Astrocyte (in vitro differentiated cells and primary cell): Measurements from ENCODE around the gene DEFB113. TPM values are rescaled to one million over a fixed set of nuclear protein-coding genes. Genes with fewer than 3 reads are reported as not detected.

Experiments used
- DNase-seq: peaks from one replicate; pipeline ENCODE4 v3.0.0-alpha.2; 2010; ENCODE audit warnings: low read depth
- FAIRE-seq: peaks from 2 replicates; lab custom pipeline; 2011; peaks lifted over from hg19 to GRCh38; lab: Jason Lieb, UNC
- H2AFZ ChIP-seq: 2 replicates; pipeline ENCODE4 v1.6.0; 2012; ENCODE audit warnings: low read depth, low read length, inconsistent platforms
- H3K27ac ChIP-seq: 2 replicates; pipeline ENCODE4 v1.5.1; 2011; ENCODE audit warnings: low read depth, low read length, inconsistent platforms
- H3K27me3 ChIP-seq: 2 replicates; pipeline ENCODE4 v1.6.0; 2011; ENCODE audit warnings: low read length, inconsistent platforms; ENCODE audit not compliant: insufficient read depth
- H3K36me3 ChIP-seq: 2 replicates; pipeline ENCODE4 v1.5.1; 2011; ENCODE audit warnings: low read length, inconsistent platforms; ENCODE audit not compliant: insufficient read depth
- H3K4me1 ChIP-seq: 2 replicates; pipeline ENCODE4 v1.5.1; 2011; ENCODE audit warnings: low read length, inconsistent platforms; ENCODE audit not compliant: insufficient read depth
- H3K4me2 ChIP-seq: 2 replicates; pipeline ENCODE4 v1.6.0; 2012; ENCODE audit warnings: low read length, inconsistent platforms
- H3K4me3 ChIP-seq: 2 replicates; pipeline ENCODE4 v1.5.1; 2011; ENCODE audit warnings: low read depth, mild to moderate bottlenecking, low read length, inconsistent platforms; ENCODE audit not compliant: insufficient read depth
- H3K79me2 ChIP-seq: 2 replicates; pipeline ENCODE4 v1.6.0; 2012; ENCODE audit warnings: mild to moderate bottlenecking, low read length, inconsistent platforms; ENCODE audit not compliant: insufficient read depth
- H3K9ac ChIP-seq: 2 replicates; pipeline ENCODE4 v1.6.0; 2012; ENCODE audit warnings: mild to moderate bottlenecking, low read length, inconsistent platforms
- H3K9me3 ChIP-seq: 2 replicates; pipeline ENCODE4 v1.5.1; 2012; ENCODE audit warnings: low read depth, mild to moderate bottlenecking, low read length, inconsistent platforms; ENCODE audit not compliant: insufficient read depth
- H4K20me1 ChIP-seq: 2 replicates; pipeline ENCODE4 v1.6.0; 2012; ENCODE audit warnings: low read length, inconsistent platforms; ENCODE audit not compliant: insufficient read depth
- H3K27ac Mint-ChIP-seq: one replicate; pipeline ENCODE4 v1.8.0; 2021; ENCODE audit warnings: mild to moderate bottlenecking, mixed read lengths; ENCODE audit not compliant: unreplicated experiment
- H3K27me3 Mint-ChIP-seq: one replicate; pipeline ENCODE4 v1.8.0; 2021; ENCODE audit warnings: low read depth, mixed read lengths; ENCODE audit not compliant: unreplicated experiment
- H3K36me3 Mint-ChIP-seq: one replicate; pipeline ENCODE4 v1.8.0; 2021; ENCODE audit warnings: low read depth, mixed read lengths; ENCODE audit not compliant: unreplicated experiment
- H3K4me1 Mint-ChIP-seq: one replicate; pipeline ENCODE4 v1.8.0; 2021; ENCODE audit warnings: low read depth, mixed read lengths; ENCODE audit not compliant: unreplicated experiment
- H3K4me3 Mint-ChIP-seq: one replicate; pipeline ENCODE4 v1.8.0; 2021; ENCODE audit warnings: mild to moderate bottlenecking, moderate library complexity, mixed read lengths; ENCODE audit not compliant: unreplicated experiment
- H3K9me3 Mint-ChIP-seq: one replicate; pipeline ENCODE4 v1.8.0; 2021; ENCODE audit warnings: mild to moderate bottlenecking, mixed read lengths; ENCODE audit not compliant: unreplicated experiment
- CTCF ChIP-seq: IDR thresholded peaks from 2 replicates; pipeline ENCODE4 v1.5.1; 2011; ENCODE audit warnings: low read depth, mild to moderate bottlenecking, inconsistent platforms, low read length, moderate library complexity; ENCODE audit not compliant: insufficient read depth
- EZH2 ChIP-seq: IDR thresholded peaks from 2 replicates; pipeline ENCODE4 v1.6.1; 2012; ENCODE audit warnings: mild to moderate bottlenecking, low read length, inconsistent platforms; ENCODE audit not compliant: insufficient read depth
- total RNA-seq: library from RNA; stranded (reverse); gene quantifications from 2 replicates; pipeline ENCODE4 v1.2.1, GENCODE V29; 2021

The DEFB113 gene
- total RNA-seq, 1 donor from 2014 or later, result not detected

- Histone ChIP-seq H3K9me3 (no peaks in the 10 kb centered on the region), H3K27ac (no peak overlapping the region), H3K27me3 (no peaks in the 10 kb centered on the region), H3K4me1 (no peaks in the 10 kb centered on the region), H4K20me1 (no peaks in the 10 kb centered on the region), H3K36me3 (no peaks in the 10 kb centered on the region), H3K79me2 (no peaks in the 10 kb centered on the region), H3K4me3 (no peak overlapping the region), H3K4me2 (no peak overlapping the region), H2AFZ (no peak overlapping the region), H3K9ac (no peak overlapping the region)
- H3K4me1 Mint-ChIP-seq, result no peaks in the 10 kb centered on the region
- FAIRE-seq (no peak), DNase-seq (no peak)
- no peak overlapping the region for H3K4me3 Mint-ChIP-seq
- no peaks in the 10 kb centered on the region for H3K9me3 Mint-ChIP-seq
- H3K27me3 Mint-ChIP-seq, result no peaks in the 10 kb centered on the region
- no peak overlapping the region for H3K27ac Mint-ChIP-seq
- H3K36me3 Mint-ChIP-seq, result no peaks in the 10 kb centered on the region
- no peak for TF ChIP-seq EZH2
- TF ChIP-seq CTCF, result no peak
Measured at GRCh38 chr6:49995278-49995677, 25.9 kb upstream of the DEFB113 start.

- Histone ChIP-seq H2AFZ (no peak overlapping the region), H3K4me1 (no peaks in the 10 kb centered on the region), H3K36me3 (no peaks in the 10 kb centered on the region), H3K9me3 (peaks cover 3% of the 10 kb centered on the region), H3K79me2 (no peaks in the 10 kb centered on the region), H3K27ac (no peak overlapping the region), H3K9ac (no peak overlapping the region), H3K27me3 (no peaks in the 10 kb centered on the region), H4K20me1 (no peaks in the 10 kb centered on the region), H3K4me2 (no peak overlapping the region), H3K4me3 (no peak overlapping the region)
- no peak for TF ChIP-seq CTCF
- TF ChIP-seq EZH2, result no peak
- Mint-ChIP-seq H3K4me1 (no peaks in the 10 kb centered on the region), H3K36me3 (no peaks in the 10 kb centered on the region), H3K4me3 (no peak overlapping the region), H3K27me3 (no peaks in the 10 kb centered on the region), H3K9me3 (no peaks in the 10 kb centered on the region), H3K27ac (no peak overlapping the region)
- DNase-seq (no peak), FAIRE-seq (no peak)
Measured at GRCh38 chr6:49988900-49989299, 19.5 kb upstream of the DEFB113 start.

DNA sequence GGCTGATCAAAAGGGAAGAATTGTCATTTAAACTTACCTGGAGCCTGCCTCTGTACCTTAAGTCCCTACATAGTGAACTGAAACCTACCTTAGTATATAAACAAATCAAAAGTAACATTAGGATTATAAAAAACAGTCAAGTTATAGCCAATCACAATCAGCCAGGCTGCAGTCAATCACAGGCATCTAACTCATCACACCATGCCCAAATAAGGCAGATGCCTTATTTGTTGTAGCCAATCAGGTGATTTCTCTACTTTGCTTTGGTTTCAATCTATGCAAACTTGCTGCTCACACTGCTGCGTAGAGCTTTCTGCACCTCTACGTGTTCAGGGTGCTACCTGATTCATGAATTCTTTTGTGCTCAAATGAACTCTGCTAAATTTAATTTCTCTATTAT lies 18.3 kb upstream of the DEFB113 start:
- Mint-ChIP-seq H3K9me3 (no peaks in the 10 kb centered on the region), H3K4me1 (no peaks in the 10 kb centered on the region), H3K4me3 (no peak overlapping the region), H3K27ac (no peak overlapping the region), H3K27me3 (no peaks in the 10 kb centered on the region), H3K36me3 (no peaks in the 10 kb centered on the region)
- Histone ChIP-seq H3K27ac (no peak overlapping the region), H3K4me3 (no peak overlapping the region), H3K79me2 (no peaks in the 10 kb centered on the region), H3K9ac (no peak overlapping the region), H3K36me3 (no peaks in the 10 kb centered on the region), H4K20me1 (no peaks in the 10 kb centered on the region), H3K4me2 (no peak overlapping the region), H3K27me3 (no peaks in the 10 kb centered on the region), H3K9me3 (peaks cover 3% of the 10 kb centered on the region), H3K4me1 (no peaks in the 10 kb centered on the region), H2AFZ (no peak overlapping the region)
- no peak for DNase-seq
- TF ChIP-seq CTCF (no peak), EZH2 (no peak)
- no peak for FAIRE-seq
